Measurements from ENCODE around the gene PYY.

Gene PYY

GRCh38 chr17:43961954-43962353, 8.2 kb upstream of the PYY start:
- TF ChIP-seq TEAD4 (IDR thresholded peaks at IDR 0.05) = no peak
- 0 out of 2 replicates have a peak, but pooled peaks have one; percentile 4 for TF ChIP-seq USF1 (IDR thresholded peaks at IDR 0.05)

- TF ChIP-seq USF1 (IDR thresholded peaks at IDR 0.05) = peak; percentile 42; the same call in 1 of the 2 replicates
Measured at GRCh38 chr17:43961292-43961691, 7.6 kb upstream of the PYY start.

- TF ChIP-seq CREB1 (IDR thresholded peaks at IDR 0.05; ENCODE audit: low read depth) = no peak
- no peak for TF ChIP-seq TEAD4 (IDR thresholded peaks at IDR 0.05)
- no peak for TF ChIP-seq TCF12 (IDR thresholded peaks at IDR 0.05; ENCODE audit: low read depth)
- TF ChIP-seq ZBTB7A (IDR thresholded peaks at IDR 0.05; ENCODE audit: low read depth) = no peak
- TF ChIP-seq NFIC (IDR thresholded peaks at IDR 0.05) = no peak
- TF ChIP-seq RAD21 (IDR thresholded peaks at IDR 0.05; ENCODE audit: low read depth) = no peak
- TF ChIP-seq TAF1 (IDR thresholded peaks at IDR 0.05; ENCODE audit: low read depth) = no peak
- TF ChIP-seq CEBPB (IDR thresholded peaks at IDR 0.05) = no peak
- no peak for TF ChIP-seq REST (IDR thresholded peaks at IDR 0.05; ENCODE audit: low read depth)
- no peak for TF ChIP-seq EP300 (IDR thresholded peaks at IDR 0.05; ENCODE audit: borderline replicate concordance)
- no peak for TF ChIP-seq FOXM1 (IDR thresholded peaks at IDR 0.05; ENCODE audit: borderline replicate concordance, low read depth)
Measured at GRCh38 chr17:43958748-43959352, 5.1 kb upstream of the PYY start.

GRCh38 chr17:43956222-43956621, 2.5 kb upstream of the PYY start:
- TF ChIP-seq TAF1 (IDR thresholded peaks at IDR 0.05; ENCODE audit: low read depth) (no peak), TEAD4 (IDR thresholded peaks at IDR 0.05) (no peak), MAX (IDR thresholded peaks at IDR 0.05) (no peak), EGR1 (IDR thresholded peaks at IDR 0.05) (no peak), FOXM1 (IDR thresholded peaks at IDR 0.05; ENCODE audit: borderline replicate concordance, low read depth) (no peak), RAD21 (IDR thresholded peaks at IDR 0.05; ENCODE audit: low read depth) (no peak), USF1 (IDR thresholded peaks at IDR 0.05) (no peak)

- 0 out of 2 replicates have a peak, but pooled peaks have one; percentile 45 for TF ChIP-seq ZBTB7A (IDR thresholded peaks at IDR 0.05; ENCODE audit: low read depth)
- no peak for TF ChIP-seq CEBPB (IDR thresholded peaks at IDR 0.05)
Measured at GRCh38 chr17:43952724-43953666, 745 bp downstream of the PYY start.

- TF ChIP-seq REST (IDR thresholded peaks at IDR 0.05; ENCODE audit: low read depth) (peak; percentile 65), FOXM1 (IDR thresholded peaks at IDR 0.05; ENCODE audit: borderline replicate concordance, low read depth) (no peak)
Measured at GRCh38 chr17:43952351-43952723, 1.4 kb downstream of the PYY start.

- TF ChIP-seq CREB1 (IDR thresholded peaks at IDR 0.05; ENCODE audit: low read depth) = no peak
- TF ChIP-seq EP300 (IDR thresholded peaks at IDR 0.05; ENCODE audit: borderline replicate concordance) = no peak
- TF ChIP-seq YY1 (IDR thresholded peaks at IDR 0.05; ENCODE audit: low read depth) = no peak
- no peak for TF ChIP-seq USF1 (IDR thresholded peaks at IDR 0.05)
- TF ChIP-seq NFIC (IDR thresholded peaks at IDR 0.05) = no peak
- TF ChIP-seq RAD21 (IDR thresholded peaks at IDR 0.05; ENCODE audit: low read depth) = no peak
- no peak for TF ChIP-seq MAX (IDR thresholded peaks at IDR 0.05)
- no peak for TF ChIP-seq TEAD4 (IDR thresholded peaks at IDR 0.05)
- TF ChIP-seq REST (IDR thresholded peaks at IDR 0.05; ENCODE audit: low read depth) = no peak
Measured at GRCh38 chr17:43951750-43952149, 2.0 kb downstream of the PYY start.

All from Ishikawa (cell line).